ENCODE results near the gene STON1. TPM values are rescaled to one million over a fixed set of nuclear protein-coding genes. Genes with fewer than 3 reads are reported as not detected.
"Not testable (repeated sequence)": the region's sequence is repeated elsewhere in the genome, so short reads cannot be mapped to it uniquely, and the experiment has no call there.

STON1 gene
- total RNA-seq, 4 donors from 2014 or later, result 21.4 to 39.2 (median 27.1) TPM

DNA sequence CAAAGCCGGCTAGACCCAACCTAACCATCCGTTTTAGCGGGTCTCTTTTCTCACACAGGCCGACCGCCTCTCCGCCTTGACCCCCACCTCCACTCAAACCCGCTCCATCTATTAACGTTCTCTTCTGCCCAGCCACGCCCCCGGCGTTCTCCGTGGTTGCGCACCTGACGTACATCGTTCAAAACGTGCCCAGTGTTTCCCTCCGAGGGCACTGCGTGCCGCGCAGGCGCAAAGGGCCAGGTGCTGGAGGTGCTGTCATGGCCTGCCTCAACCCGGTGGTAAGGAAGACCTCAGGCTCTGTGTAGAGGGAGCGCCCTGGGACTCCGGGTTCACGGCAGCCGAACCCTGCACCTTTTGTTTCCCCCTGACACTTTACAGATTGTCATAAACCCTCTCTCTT lies 87.7 kb downstream of the STON1 start, which contains the start of gene GTF2A1L:
GTF2A1L (plus strand) TSS at position 239 of the 400 bp plus-strand sequence; CDS start at position 258, 19 bp downstream.
- intact Hi-C loops (cut with DNase I; ENCODE audit: low total_unique reads), result no loop called here
- no peak within 1 kb of the TSS for H3K4me3 ChIP-seq
- no peaks in the 10 kb centered on the region for H3K27me3 ChIP-seq
- no peaks in the 10 kb centered on the region for H3K9me3 ChIP-seq
- in situ Hi-C loops (cut with MboI; ENCODE audit: low pct_ligation_motif_present in 1 of 4, low pct_unique_long_range_greater_than_20kb in 1 of 4, low sequenced_read_pairs in 3 of 4), result no loop called here
- H3K4me1 ChIP-seq, result no peaks in the 10 kb centered on the region
- no peaks in the 10 kb centered on the region for H3K36me3 ChIP-seq
- 86% methylated on average over 26 of the region's 26 CpGs; no CpG with 5 or more reads in 1 of the 2 donors for WGBS, 2 donors (ENCODE audit: low coverage in 1 of 2)
- no peak for DNase-seq
- no peak within 1 kb of the TSS for H3K27ac ChIP-seq
- TF ChIP-seq EP300 (IDR thresholded peaks at IDR 0.05; ENCODE audit: low read depth), result no peak
- no peak for TF ChIP-seq POLR2A (IDR thresholded peaks at IDR 0.05)
- TF ChIP-seq, protein P1, sequence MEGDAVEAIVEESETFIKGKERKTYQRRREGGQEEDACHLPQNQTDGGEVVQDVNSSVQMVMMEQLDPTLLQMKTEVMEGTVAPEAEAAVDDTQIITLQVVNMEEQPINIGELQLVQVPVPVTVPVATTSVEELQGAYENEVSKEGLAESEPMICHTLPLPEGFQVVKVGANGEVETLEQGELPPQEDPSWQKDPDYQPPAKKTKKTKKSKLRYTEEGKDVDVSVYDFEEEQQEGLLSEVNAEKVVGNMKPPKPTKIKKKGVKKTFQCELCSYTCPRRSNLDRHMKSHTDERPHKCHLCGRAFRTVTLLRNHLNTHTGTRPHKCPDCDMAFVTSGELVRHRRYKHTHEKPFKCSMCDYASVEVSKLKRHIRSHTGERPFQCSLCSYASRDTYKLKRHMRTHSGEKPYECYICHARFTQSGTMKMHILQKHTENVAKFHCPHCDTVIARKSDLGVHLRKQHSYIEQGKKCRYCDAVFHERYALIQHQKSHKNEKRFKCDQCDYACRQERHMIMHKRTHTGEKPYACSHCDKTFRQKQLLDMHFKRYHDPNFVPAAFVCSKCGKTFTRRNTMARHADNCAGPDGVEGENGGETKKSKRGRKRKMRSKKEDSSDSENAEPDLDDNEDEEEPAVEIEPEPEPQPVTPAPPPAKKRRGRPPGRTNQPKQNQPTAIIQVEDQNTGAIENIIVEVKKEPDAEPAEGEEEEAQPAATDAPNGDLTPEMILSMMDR (IDR thresholded peaks at IDR 0.05), result no peak
- TF ChIP-seq POLR2AphosphoS5 (IDR thresholded peaks at IDR 0.05), result no peak

DNA sequence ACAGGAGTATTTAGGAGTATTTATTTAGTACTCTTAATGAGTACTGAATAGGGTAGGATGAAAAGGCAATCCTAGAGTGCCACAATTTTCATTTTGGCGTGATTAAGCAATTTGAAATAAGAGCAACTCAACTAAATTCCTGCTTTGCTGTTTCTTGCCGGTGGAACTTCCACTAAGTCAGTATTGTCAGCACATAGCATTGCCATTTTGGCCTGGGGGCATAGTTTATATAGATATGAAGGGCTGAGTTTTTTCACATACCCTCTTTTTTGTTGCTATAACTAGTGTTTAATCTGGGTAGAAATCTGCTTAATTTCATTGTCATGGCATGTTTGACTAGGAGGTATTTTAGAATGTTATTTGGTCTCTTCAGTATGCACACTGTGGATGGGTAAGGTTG lies 89.6 kb downstream of the STON1 start:
- Histone ChIP-seq H3K4me1 (no peaks in the 10 kb centered on the region), H3K9me3 (no peaks in the 10 kb centered on the region), H3K27ac (no peak overlapping the region), H3K4me3 (no peak overlapping the region), H3K27me3 (no peaks in the 10 kb centered on the region), H3K36me3 (no peaks in the 10 kb centered on the region)
- WGBS, 2 donors (ENCODE audit: low coverage in 1 of 2), result 83 to 93% methylated on average over 2 of the region's 2 CpGs
- TF ChIP-seq, protein P1 (IDR thresholded peaks at IDR 0.05), result no peak
- TF ChIP-seq POLR2A (IDR thresholded peaks at IDR 0.05), result no peak
- TF ChIP-seq POLR2AphosphoS5 (IDR thresholded peaks at IDR 0.05), result no peak
- intact Hi-C loops (cut with DNase I; ENCODE audit: low total_unique reads), result no loop called here
- DNase-seq, result no peak
- in situ Hi-C loops (cut with MboI; ENCODE audit: low pct_ligation_motif_present in 1 of 4, low pct_unique_long_range_greater_than_20kb in 1 of 4, low sequenced_read_pairs in 3 of 4), result no loop called here

DNA sequence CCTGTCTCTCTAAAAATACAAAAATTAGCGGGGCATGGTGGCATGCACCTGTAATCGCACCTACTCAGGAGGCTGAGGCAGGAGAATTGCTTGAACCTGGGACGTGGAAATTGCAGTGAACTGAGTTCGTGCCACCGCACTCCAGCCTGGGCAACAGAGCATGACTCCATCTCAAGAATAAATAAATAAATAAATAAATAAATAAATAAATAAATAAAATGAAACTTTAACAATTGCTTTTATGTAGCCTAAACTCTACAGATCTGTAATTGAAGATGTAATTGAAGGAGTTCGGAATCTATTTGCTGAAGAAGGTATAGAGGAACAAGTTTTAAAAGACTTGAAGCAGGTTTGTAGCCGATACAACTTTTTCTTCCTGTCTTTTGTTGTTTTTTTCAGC lies 90.7 kb downstream of the STON1 start:
- Histone ChIP-seq H3K27me3 (no peaks in the 10 kb centered on the region), H3K36me3 (no peaks in the 10 kb centered on the region), H3K4me3 (no peak overlapping the region), H3K9me3 (no peaks in the 10 kb centered on the region), H3K4me1 (no peaks in the 10 kb centered on the region), H3K27ac (no peak overlapping the region)
- TF ChIP-seq EP300 (IDR thresholded peaks at IDR 0.05; ENCODE audit: low read depth) (no peak), POLR2AphosphoS5 (IDR thresholded peaks at IDR 0.05) (no peak), POLR2A (IDR thresholded peaks at IDR 0.05) (no peak)
- TF ChIP-seq, protein P1 (IDR thresholded peaks at IDR 0.05), result no peak
- intact Hi-C loops (cut with DNase I; ENCODE audit: low total_unique reads) (no loop called here), in situ Hi-C loops (cut with MboI; ENCODE audit: low pct_ligation_motif_present in 1 of 4, low pct_unique_long_range_greater_than_20kb in 1 of 4, low sequenced_read_pairs in 3 of 4) (no loop called here)
- WGBS, 2 donors (ENCODE audit: low coverage in 1 of 2), result 91% methylated on average over 5 to 7 of the region's 7 CpGs
- DNase-seq, result no peak

DNA sequence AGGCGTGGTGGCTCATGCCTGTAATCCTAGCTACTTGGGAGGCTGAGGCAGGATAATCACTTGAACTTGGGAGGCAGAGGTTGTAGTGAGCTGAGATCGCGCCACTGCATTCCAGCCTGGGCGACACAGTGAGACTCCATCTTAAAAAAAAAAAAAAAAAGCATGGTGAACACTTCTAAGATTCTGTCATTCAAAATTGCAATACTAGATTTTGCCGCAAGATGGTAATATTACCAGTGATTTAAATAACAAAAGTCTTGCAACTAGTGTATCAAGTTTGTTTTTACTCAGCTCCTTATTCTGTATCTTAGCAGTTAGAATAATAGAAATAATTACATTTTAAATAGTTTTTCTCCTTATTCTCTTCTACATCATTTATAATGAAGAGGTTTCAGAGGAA lies 92.7 kb downstream of the STON1 start:
- intact Hi-C loops (cut with DNase I; ENCODE audit: low total_unique reads); H3K9me3 ChIP-seq; H3K27ac ChIP-seq; in situ Hi-C loops (cut with MboI; ENCODE audit: low pct_ligation_motif_present in 1 of 4, low pct_unique_long_range_greater_than_20kb in 1 of 4, low sequenced_read_pairs in 3 of 4); DNase-seq; H3K27me3 ChIP-seq; H3K36me3 ChIP-seq; H3K4me3 ChIP-seq; H3K4me1 ChIP-seq: not testable (repeated sequence)
- WGBS, 2 donors (ENCODE audit: low coverage in 1 of 2), result 44 to 88% methylated on average over 1 to 5 of the region's 5 CpGs

DNA sequence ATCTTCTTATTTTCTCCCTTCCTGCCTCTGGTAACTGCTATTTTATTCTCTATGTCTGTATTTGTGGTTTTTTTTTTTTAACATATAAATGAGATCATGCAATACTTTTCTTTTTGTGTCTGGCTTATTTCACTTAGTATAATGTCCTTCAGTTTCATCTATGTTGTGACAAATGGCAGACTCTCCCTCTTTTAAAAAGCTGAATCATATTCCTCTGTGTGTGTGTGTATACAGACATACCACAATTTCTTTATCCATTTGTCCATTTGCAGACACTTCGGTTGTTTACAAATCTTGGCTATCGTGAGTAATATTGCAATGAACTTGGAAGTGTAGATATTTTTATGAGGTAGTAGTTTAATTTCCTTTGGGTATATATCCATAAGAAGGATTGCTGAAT lies 94.7 kb downstream of the STON1 start:
- DNase-seq, result no peak
- no peak overlapping the region for H3K27ac ChIP-seq
- no peaks in the 10 kb centered on the region for H3K9me3 ChIP-seq
- intact Hi-C loops (cut with DNase I; ENCODE audit: low total_unique reads) (no loop called here), in situ Hi-C loops (cut with MboI; ENCODE audit: low pct_ligation_motif_present in 1 of 4, low pct_unique_long_range_greater_than_20kb in 1 of 4, low sequenced_read_pairs in 3 of 4) (no loop called here)
- TF ChIP-seq POLR2A (IDR thresholded peaks at IDR 0.05), result no peak
- TF ChIP-seq, protein P1 (IDR thresholded peaks at IDR 0.05), result no peak
- TF ChIP-seq EP300 (IDR thresholded peaks at IDR 0.05; ENCODE audit: low read depth), result no peak
- TF ChIP-seq POLR2AphosphoS5 (IDR thresholded peaks at IDR 0.05), result no peak
- no peak overlapping the region for H3K4me3 ChIP-seq
- 48 to 77% methylated on average over 2 of the region's 2 CpGs for whole genome bisulfite sequencing, 2 donors (ENCODE audit: low coverage in 1 of 2)
- H3K4me1 ChIP-seq, result no peaks in the 10 kb centered on the region
- H3K27me3 ChIP-seq, result no peaks in the 10 kb centered on the region
- no peaks in the 10 kb centered on the region for H3K36me3 ChIP-seq

All from transverse colon (tissue), 4 donors.